HG02885 (cell line): ENCODE results near the gene ATP2A3.

Experiments
- ATAC-seq: cut with Tn5 transposase; IDR thresholded peaks from one replicate; pipeline ENCODE4 v1.9.1; 2021; ENCODE audit warnings: mild to moderate bottlenecking; ENCODE audit not compliant: unreplicated experiment, poor library complexity

The ATP2A3 gene

DNA sequence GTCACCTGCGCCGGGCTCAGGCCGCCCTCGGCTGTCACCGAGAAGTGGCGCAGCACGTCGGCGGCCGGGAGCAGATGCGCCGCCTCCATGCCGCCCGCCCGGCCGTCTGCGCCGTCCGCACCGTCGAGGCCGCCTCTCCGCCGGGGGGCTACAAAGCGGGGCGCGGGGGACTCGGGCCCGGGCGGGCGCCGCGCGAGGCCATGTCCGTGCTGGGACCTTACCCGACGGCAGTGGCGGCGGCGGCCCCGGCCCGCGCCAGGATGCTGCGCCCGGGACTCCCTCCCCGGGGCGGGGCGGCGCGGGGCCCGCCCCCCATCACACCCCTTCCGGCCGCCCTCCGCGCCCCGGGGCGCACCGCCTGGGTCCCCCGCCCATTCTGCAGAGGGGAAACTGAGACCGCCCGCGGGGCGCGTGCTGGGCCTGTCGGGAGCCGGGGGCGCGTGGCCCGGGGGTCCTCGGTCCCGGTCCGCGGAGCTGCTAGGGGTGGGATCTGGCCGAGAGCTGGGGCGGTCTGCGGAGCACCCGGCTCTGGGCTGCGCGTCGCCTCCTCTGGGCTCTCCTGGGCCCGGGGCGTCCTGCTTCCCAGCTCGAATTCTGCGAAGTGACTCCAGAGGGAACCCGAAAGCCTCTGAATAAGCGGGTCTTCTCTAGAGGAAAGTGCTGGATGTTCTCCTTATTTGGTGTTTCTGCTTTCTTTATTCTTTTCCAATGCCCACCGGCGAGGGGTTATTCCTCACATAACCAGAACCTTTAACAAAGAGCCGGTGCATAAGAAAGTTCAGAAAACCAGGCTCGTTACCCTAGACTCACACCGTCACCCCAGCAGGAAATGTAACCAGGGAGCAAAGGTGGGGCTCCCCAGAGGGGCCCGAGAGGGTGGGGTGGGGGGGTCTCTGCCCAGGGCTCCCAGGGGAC is at the start of gene ATP2A3:
ATP2A3 (minus strand) TSS at position 235 of the 915 bp plus-strand sequence; CDS start at position 89, 146 bp downstream.
- peak; percentile 62 for ATAC-seq

DNA sequence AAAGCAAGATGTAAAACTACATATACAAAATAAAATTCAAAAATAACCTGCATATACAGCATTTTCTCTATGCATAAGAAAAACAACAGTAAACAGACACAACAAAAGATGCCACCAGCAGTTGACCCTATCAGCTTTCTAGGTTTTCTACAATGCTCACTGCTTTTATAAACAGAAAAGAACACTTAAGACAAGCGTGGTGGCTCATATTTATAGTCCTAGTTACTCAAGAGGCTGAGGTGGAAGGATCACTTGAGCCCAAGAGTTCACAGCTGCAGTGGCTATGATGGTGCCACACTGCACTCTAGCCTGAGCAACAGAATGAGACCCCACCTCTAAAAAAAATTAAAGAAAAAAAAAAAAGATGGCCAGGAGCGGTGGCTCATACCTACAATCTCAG is 46.5 kb upstream of the ATP2A3 start:
- no peak for ATAC-seq

DNA sequence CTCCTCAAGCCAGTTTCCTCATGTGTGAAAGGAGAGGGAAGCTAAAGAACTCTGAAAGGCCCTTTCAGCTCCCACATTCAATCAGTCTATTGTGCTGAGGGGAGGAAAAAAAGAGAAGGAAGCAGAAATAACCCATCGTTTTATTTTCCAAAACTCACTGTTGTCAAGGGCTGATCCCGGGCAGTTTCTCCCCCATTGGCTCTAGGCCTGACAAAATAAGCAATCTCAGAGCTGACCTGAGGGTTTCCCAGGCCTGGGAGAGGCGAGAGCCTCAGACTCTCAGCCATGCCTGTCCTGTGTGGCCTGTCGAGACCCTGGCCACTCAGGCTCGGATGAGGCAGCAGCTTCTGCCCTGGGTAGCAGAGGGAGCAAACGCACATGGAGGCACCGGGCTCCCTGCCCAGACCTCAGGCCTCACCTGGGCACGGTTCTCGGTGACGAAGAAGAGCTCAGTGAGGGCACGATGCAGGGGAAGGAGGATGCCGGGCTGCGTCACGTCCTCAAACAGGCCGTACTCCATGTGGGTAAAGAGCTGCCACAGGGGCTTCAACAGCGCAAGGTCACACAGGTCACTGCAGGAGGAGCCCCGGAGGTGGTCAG is 45.0 kb upstream of the ATP2A3 start:
- ATAC-seq = no peak

DNA sequence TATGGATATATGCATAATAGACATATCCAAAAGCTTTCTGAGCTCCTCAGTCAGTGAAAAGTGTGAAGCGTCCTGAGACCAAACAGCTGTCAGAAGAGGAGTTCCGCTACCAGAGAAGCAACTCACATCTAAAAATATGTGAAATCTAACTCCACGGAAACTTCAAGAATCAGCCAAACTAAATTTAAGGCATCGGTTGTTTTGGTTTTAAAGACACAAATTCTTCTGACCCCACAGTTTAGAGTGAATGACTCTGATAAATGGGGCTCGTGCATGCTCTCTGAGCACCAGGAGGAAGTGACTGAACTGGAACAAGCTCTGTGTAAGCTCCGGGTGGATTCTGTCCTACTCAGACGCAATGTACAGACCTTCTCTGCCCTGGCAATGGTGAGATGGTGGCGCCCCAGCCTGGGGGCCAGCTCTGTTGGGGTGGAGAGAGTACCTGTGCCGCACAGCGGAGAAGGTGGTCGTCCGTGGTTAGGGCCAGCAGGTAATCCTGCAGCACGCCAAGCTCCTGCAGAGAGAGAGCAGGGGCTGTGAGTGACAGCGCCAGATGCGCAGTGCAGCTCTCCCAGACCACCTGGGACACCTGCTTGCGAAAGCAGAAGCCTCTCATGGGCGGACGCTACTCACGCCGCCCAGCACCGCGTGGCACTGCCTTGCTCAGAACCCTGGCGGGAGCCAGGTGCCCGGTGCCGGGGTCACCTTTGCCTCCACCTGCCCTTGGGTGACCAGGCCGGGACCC is 44.4 kb upstream of the ATP2A3 start:
- no peak for ATAC-seq

DNA sequence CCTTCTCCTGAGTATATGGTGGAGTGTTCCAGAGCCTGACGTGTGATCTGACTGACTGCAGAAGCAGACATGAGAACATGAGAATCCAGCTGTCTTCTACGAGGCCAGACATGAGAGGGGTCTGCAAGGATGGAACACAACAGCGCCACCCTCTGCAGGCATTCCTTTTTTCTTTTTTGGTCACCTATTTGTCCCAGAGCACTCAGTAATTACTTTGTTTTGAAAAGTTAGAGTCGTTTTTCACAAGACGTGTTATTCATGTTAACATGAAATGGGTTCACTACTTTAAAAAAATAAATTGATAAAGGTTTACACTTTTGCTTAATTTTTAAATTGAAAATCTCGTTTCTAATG is 43.8 kb upstream of the ATP2A3 start:
- ATAC-seq = no peak

DNA sequence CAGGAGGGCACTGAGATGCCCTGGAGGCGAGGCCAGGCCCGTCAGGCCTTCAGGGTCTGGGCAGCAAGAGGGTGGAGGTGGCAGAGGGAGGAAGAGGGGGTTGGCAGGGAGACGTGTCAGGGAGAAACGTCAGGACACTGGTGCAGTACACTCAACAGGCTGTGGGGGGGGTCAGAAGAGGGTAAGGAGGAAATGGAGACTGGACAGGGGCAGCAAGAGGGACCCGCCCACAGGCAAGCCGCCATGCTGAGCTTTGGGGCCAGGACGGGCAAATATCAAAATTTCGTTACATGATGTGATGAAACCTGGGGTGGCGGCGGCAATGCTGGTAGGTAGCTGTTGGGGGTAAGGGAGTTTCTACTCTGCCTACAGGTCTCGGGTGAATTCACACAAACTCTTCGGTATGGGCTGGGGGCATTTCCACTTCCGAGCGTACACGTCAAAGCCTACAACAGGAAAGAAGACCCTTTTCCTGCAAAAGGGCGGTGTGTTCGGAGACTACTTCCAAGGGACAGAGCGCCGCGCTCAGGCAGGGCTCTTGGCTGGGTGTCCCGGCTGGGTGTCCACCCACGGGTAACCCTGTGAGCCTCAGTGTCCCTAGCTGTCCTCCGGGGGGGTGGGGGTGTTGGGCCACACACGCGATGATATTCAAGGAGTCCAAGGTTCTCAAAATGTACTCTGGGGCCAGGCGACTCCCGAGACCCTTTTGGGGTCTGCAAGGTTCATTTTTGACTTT is 43.3 kb upstream of the ATP2A3 start:
- no peak for ATAC-seq

DNA sequence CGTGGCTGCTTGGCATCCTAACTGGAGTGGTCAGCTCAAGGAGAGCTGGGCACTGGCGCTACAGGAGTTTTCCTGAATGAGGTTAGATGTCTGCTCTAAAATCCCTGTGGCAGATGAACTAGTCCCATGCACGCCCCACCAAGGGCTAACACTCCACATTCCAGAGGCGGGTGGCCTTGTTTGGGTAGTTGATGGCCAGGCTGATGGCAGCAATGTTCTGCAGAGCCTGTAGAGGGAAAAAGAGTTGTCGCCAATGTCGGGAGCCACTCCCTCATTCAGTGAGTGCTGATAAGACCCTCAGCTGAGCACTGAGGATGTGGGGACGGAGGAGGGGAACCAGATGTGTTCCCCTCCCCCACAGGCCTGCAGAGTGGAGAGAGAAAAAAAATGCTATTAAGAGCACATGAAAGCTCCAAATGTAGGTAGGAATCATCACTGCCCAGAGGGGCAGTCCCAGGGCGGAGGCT is 42.5 kb upstream of the ATP2A3 start:
- ATAC-seq = no peak

DNA sequence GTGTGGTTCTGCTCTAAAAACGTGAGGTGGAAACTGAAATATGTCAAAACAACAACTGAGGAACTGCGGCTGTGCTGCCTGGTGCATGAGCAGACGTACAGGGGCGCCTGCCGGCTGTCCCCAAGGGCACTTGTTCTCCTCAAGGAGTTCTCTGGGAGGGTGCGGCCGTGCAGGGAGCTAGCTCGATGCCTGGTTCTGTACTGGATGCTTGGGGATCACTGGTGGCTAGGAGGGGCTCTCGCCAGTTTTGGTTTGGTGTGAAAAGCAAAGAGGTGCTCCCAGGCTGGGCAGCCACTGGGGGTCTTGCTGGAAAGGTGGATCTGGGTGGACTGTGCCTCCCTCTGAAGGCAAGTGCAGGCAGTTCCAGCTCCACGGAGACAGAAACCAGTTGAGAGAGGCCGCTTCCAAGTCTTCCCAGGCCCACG is 41.9 kb upstream of the ATP2A3 start:
- ATAC-seq = no peak

DNA sequence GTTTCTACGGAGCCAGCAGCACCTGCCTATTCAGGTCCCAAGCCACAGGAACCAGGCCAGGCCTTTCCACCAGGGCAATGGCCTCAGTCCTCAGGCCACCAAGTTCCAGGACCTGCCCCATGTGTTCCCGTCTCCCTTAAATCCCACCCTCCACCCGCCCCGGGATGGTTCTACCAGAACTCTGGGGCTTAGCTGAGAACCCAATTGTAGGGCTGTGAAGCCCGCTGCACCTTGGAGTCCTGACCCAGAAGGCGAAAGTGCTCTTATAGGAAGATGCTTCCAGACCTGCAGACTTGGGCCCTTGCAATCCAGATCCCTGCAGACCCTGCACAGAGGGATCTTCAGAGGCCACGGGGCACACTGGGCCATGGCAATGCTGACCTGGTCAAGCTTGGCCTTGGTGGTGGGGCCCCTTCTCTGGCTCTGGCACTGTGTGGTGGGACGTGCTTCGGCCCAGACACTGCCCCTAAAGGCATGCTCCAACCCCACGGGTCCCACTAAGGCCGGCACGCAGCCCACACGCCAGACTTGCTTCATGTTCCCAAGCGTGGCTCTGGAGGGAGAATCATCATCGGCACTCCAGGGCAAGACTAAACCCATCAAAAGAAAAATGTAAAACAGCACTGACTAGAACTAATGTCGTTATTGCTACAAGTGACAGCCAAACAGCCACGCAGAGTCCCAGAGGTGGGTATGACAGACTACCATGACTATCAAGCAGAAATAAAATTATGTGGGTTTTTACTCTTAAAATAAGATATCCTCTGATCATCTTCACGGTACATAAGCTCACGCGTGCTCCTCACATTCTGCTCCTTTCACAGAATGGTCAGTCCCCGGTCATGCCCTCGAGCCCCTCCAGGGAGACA is 41.3 kb upstream of the ATP2A3 start:
- no peak for ATAC-seq

DNA sequence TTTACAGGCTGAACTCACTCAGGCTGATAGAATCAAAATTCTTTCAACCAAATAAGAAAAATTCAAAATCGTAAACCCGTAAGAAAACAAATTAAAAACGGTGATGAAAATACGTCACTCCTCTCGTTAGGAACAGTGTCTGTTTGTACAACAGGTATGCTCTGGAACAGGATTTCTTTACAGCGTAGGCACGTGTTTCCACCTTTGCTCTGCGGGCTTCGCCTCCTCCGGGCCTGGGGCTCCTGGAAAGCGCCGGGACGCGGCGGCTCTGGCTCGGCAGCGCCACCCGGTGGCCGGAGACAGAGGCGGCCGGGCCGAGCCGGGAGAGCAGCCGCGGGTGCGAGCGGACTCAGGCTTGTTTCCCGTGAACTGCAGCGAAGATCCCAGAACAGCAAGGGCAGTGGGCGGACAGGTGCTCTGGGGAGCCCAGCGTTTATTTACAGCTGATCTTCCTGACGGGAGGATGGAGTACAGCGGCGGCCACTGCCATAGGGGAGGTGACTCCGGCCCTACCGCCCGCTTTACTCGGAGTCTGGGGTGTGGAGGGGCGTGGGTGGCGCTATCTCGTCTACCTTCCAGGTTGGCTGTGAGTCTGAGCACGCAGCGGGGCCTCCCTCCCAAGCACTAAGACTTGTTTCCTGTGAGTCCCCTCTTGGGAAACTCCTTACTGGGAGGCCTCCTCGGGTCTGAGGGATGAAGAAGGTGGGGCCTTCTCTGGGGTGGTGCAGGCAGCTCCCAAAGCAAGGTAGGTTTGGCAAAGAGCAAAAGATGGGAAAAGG is 40.5 kb upstream of the ATP2A3 start:
- ATAC-seq = no peak

DNA sequence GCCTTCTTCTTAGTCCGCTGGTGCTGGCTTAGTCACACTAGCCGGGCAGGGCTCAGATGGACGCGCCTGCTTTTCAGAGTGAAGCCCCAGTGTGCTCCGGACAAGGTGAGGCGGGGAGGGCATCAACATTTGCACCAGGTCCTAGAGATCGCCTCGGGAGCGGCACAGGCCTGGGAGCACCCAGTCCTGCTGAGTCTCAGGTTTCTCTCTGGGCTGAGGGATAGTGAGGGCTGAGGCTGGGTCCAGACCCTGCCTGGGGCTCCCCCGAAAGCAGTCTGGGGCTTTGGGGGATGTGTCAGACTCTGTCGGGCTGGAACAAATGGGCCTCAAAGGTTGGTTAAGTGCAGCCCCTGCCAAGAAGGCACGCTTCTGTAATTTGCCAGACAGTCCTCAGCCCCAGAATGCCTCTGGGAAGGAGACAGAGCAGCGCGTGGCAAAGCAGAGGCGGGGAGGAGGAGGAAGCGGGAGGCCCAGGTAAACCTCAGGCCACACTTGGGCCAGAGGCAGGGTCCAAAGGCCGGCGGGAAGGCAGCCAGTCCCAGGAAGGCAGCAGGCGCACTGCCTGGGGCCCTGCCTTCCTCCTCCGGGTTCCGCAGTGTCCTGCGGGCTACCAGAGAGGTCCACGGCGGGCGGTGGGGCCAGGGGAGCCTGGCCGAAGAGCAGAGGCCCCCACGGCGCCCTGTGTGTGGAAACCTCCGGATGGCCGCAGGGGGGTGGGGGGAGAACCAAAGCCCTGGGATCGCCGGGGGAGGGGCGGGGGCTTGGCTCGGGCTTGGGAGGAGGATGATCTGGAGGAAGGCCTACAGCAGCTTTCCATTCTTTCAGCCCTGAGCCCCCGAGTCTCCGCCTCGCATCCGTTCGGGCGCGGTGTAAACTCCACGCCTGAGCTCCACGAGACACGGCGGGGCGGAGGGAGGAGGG is 39.5 kb upstream of the ATP2A3 start:
- no peak for ATAC-seq

DNA sequence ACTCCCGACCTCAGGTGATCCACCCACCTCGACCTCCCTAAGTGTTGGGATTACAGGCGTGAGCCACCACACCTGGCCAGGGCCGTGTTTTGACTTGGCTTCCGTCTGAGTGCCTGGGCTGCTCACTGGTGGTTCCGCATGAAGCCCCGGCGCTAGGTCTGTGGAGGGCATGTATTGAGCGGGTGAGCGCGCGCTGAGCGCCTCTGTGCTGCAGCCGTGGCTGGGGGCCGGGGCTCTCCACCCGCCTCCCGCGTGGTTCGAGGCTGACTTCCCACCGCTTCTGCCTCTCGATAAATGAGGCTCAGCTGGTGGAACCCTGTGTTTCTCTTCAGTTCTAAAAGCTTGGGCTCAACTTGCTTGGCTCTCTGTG is 38.9 kb upstream of the ATP2A3 start:
- ATAC-seq = no peak

DNA sequence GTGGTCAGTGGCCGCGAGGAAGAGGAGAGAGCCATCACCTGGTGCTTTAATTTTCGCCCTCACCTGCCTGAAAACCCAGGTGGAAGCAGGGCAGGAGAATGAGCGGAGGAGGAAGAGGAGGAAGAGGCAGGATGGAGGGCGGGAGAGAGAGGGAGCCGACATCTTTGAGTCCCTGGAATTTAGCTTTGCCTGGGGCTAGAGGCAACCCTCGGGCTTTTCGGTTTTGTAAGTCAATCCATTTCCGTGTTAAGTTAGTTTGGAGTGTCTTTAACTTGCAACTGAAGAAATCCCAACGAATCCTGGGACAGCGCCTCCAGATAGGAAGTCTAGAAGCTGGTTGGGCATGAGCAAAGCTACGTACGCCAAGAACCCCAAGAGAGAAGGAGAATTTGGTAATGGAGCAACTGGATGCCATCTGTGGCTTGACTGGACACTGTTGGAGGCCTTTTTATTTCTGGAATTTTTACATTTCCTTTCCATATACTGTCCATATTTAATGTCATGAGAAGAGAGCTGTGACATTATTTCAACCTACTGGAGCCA is 36.9 kb upstream of the ATP2A3 start:
- no peak for ATAC-seq

DNA sequence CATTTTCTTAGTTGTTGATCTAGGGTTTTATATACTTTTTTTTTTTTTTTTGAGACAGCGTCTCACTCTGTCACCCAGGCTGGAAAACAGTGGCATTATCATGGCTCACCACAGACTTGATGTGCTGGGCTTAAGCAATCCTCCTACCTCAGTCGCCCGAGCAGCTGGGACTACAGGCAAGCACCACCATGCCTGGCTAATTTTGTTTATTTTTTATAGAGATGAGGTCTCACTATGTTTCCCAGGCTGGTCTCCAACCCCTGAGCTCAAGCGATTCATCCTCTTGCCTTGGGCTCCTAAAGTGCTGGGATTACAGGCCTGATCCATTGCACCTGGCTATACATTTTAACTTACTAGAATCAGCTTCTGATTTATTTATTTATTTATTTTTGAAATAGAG is 34.2 kb upstream of the ATP2A3 start:
- no peak for ATAC-seq

DNA sequence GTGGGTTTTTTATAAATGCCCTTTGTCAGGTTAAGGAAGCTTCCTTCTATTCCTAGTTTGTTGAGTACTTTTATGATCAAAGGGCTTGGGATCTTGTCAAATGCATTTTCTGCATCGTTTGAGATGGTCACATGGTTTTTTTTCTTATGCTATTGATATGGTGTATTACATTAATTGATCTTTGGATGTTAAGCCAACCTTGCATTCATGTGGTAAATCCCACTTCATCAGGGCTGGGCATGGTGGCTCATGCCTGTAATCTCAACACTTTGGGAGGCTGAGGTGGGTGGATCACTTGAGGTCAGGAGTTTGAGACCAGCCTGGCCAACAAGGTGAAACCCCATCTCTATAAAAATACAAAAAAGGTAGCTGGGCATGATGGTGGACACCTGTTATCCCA is 30.8 kb upstream of the ATP2A3 start:
- ATAC-seq = no peak

DNA sequence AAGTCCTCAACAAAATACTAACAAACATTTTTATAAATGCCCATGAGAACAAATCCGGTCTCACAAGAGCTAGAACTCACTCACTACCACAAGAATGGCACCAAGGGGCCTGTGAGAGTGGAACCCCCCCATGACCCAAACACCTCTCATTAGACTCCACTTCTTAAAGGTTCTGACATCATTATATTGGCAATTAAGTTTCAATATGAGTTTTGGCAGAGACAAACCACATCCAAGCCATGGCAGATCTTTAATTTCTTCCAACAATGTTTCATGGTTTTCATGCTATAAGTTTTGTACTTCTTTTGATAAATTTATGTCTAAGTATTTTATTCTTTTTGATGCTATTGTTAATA is 30.0 kb upstream of the ATP2A3 start:
- no peak for ATAC-seq

DNA sequence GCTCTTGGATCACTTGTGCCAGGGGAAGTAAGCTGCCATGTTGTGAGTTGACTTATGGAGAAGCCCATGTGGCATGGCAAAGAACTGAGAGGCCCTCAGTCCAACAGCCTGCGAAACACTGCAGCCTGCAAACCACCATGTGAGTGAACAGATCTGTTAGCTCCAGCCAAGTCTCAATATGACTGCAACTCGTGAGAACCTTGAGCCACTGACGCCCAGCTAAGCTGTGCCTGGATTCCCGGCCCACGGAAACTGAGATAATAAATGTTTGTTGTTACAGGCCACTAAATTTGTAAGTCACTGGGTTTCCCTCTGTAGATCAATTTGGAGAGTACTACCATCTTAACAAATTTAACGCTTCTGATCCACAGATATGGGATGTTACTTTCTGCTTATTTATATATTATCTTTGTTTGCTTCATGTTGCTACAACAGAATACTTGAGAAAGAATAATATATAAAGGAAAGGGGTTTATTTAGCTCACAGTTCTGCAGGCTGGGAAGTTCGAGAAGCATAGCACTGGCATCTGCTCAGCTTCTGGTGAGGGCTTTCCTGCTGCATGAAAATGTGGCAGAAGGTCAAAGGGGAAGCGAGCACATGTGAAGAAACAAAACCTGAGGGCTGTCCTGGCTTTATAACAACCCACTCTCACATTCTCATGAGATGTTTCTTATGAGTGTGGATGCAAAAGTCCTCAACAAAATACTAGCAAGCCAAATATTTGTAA is 29.4 kb upstream of the ATP2A3 start:
- no peak for ATAC-seq
